ENCODE results near the gene KLC3.
A peak's percentile ranks its signal among the peaks of the same experiment; 100 is the strongest.

Gene KLC3

DNA sequence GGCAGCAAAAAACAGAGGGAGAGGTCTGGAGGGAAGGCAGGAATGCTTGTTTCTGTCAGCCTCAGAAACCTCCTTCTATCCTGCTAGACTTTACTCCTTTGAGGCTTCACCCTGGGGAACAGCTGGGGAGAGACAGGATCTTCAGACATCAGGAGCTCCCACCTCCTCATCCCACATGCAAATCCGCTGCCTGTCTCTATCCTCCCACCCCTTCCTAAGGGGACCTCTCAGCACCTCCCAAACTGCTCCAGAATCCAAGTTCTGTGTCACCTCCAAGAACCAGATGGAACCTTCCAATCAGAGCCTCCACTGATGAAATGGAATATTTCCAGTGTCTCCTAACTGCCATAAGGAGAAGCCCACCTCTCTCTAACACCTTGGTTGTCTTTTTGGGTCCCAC is 39.6 kb downstream of the KLC3 start:
- no peak for TF ChIP-seq CTCF (IDR thresholded peaks at IDR 0.05; ENCODE audit: control extremely low read depth, extremely low read depth, low read depth, missing control alignments)
- ChIA-PET POLR2A (interaction anchor here (0.7 kb wide), 1 partner anchor 10 kb away, joined by 3 read pairs; the partner anchor contains the start of gene ERCC2), CTCF (no interaction called here)
- no peak for DNase-seq (ENCODE audit: extremely low spot score)

GRCh38 chr19:45382426-45382825 is 41.9 kb downstream of the KLC3 start:
- TF ChIP-seq CTCF (IDR thresholded peaks at IDR 0.05; ENCODE audit: control extremely low read depth, extremely low read depth, low read depth, missing control alignments) = no peak
- ChIA-PET CTCF (no interaction called here), POLR2A (no interaction called here)
- DNase-seq (ENCODE audit: extremely low spot score) = no peak

GRCh38 chr19:45385392-45386221 is 45.1 kb downstream of the KLC3 start:
- CTCF ChIA-PET = no interaction called here
- no peak for DNase-seq (ENCODE audit: extremely low spot score)
- POLR2A ChIA-PET = no interaction called here
- no peak for TF ChIP-seq CTCF (IDR thresholded peaks at IDR 0.05; ENCODE audit: control extremely low read depth, extremely low read depth, low read depth, missing control alignments)

DNA sequence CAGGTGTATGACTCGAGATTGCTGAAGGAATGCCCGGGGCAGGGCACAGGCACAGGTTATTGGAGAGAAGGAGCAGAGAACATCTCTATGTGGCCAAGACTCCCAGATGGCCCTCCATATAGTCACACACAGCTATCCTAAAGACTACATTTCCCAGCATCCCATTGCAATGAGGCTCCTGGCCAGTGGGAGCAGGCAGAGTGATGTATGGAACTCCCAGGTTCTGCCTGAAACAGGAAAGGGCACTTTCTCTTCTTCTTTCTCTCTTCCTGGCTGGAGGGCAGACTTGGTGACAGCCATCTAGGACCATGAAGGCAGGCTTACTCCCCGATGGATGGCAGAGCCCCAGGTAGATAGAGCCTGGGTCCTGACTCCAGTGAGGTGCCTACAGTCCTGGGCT is 50.8 kb downstream of the KLC3 start:
- ChIA-PET CTCF (no interaction called here), POLR2A (no interaction called here)
- no peak for TF ChIP-seq CTCF (IDR thresholded peaks at IDR 0.05; ENCODE audit: control extremely low read depth, extremely low read depth, low read depth, missing control alignments)
- no peak for DNase-seq (ENCODE audit: extremely low spot score)

- POLR2A ChIA-PET = no interaction called here
- no peak for DNase-seq (ENCODE audit: extremely low spot score)
- CTCF ChIA-PET = interaction anchor here (0.6 kb wide), 1 partner anchor 12 kb away, joined by 3 read pairs; no protein-coding TSS in a partner anchor
- no peak for TF ChIP-seq CTCF (IDR thresholded peaks at IDR 0.05; ENCODE audit: control extremely low read depth, extremely low read depth, low read depth, missing control alignments)
Observed at GRCh38 chr19:45391871-45392665, 51.5 kb downstream of the KLC3 start.

DNA sequence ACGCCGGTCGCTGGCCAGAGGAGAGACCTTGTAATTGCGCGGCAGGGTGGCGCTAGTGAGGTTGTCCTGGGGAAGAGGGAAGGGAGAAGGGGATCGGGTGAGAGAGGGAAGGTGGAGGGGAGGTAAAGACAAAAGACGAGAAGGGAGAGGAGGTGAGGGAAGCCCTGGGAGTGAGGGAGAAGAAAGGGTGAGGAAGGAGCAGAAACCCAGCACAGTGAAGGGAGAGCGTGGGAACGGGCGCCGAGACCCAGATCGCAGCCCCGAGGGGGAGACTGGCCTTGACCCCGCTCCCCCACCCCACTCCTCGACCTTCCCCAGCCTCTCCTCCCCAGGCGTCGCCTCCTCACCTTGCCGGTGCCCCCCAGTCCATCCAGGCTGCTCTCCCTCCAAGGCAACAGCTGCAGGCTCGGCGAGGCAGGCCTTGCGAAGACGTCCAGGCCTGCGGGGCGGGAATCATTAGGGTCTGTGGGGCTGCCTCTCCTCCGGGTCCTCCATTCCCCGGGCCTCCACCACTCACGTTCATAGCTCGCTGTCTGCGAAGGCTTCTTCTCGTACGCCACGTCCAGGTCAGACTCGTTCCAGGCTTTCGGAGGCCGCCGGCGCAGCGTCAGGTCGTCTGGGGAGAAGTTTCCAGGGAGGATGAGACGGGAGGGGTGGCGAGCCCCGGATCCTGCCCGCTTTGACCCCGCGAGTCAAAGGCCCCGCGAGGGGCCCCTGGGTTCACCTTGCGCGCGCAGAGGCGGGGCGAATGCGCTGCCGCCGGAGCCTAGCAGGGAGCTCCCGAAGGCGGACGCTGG is 55.5 kb downstream of the KLC3 start:
- ChIA-PET POLR2A (no interaction called here), CTCF (interaction anchor here (1.2 kb wide), 1 partner anchor 43 kb away, joined by 3 read pairs; no protein-coding TSS in a partner anchor)
- peak; percentile 12 for TF ChIP-seq CTCF (IDR thresholded peaks at IDR 0.05; ENCODE audit: control extremely low read depth, extremely low read depth, low read depth, missing control alignments)
- DNase-seq (ENCODE audit: extremely low spot score) = no peak
